Hepatocyte (in vitro differentiated cells): Measurements from ENCODE around the gene KRT80. TPM values are rescaled to one million over a fixed set of nuclear protein-coding genes. Genes with fewer than 3 reads are reported as not detected.

Experiments used
- DNase-seq: peaks from one replicate; pipeline ENCODE4 v3.0.0-alpha.2; 2016; ENCODE audit warnings: low spot score
- H2AFZ ChIP-seq: fragments of 200-600 bp; sonication (generic); 2 replicates; pipeline ENCODE4 v1.6.0; 2016; ENCODE audit warnings: antibody characterized with exemption, mild to moderate bottlenecking
- H3K27ac ChIP-seq: fragments of 200-600 bp; sonication (generic); 2 replicates; pipeline ENCODE4 v1.5.1; 2016; ENCODE audit warnings: mild to moderate bottlenecking
- H3K27me3 ChIP-seq: fragments of 200-600 bp; sonication (generic); 2 replicates; pipeline ENCODE4 v1.6.1; 2016
- H3K36me3 ChIP-seq: fragments of 200-600 bp; sonication (generic); replicated peaks from 2 replicates; pipeline ENCODE4 v1.5.1; 2016; ENCODE audit warnings: low read depth; ENCODE audit not compliant: insufficient read depth
- H3K4me1 ChIP-seq: fragments of 200-600 bp; sonication (generic); 2 replicates; pipeline ENCODE4 v1.5.1; 2016; ENCODE audit warnings: mild to moderate bottlenecking, moderate library complexity; ENCODE audit not compliant: insufficient read depth
- H3K4me2 ChIP-seq: fragments of 200-600 bp; sonication (generic); 2 replicates; pipeline ENCODE4 v1.6.0; 2016
- H3K4me3 ChIP-seq: fragments of 200-600 bp; sonication (generic); 2 replicates; pipeline ENCODE4 v1.5.1; 2016; ENCODE audit warnings: mild to moderate bottlenecking
- H3K79me2 ChIP-seq: fragments of 200-600 bp; sonication (generic); 2 replicates; pipeline ENCODE4 v1.6.0; 2017; ENCODE audit warnings: mild to moderate bottlenecking
- H3K9me2 ChIP-seq: fragments of 200-600 bp; sonication (generic); replicated peaks from 2 replicates; pipeline ENCODE4 v1.6.0; 2017; ENCODE audit warnings: mild to moderate bottlenecking; ENCODE audit not compliant: insufficient read depth
- H3K9me3 ChIP-seq: fragments of 200-600 bp; sonication (generic); 2 replicates; pipeline ENCODE4 v1.5.1; 2016; ENCODE audit warnings: low read depth, mild to moderate bottlenecking
- H4K20me1 ChIP-seq: fragments of 200-600 bp; sonication (generic); 2 replicates; pipeline ENCODE4 v1.6.0; 2016; ENCODE audit warnings: mild to moderate bottlenecking; ENCODE audit not compliant: insufficient read depth, poor library complexity, severe bottlenecking
- CTCF ChIP-seq: fragments of 200-600 bp; sonication (generic); IDR thresholded peaks from 2 replicates; pipeline ENCODE4 v1.5.1; 2016; ENCODE audit warnings: antibody characterized with exemption, mild to moderate bottlenecking; ENCODE audit not compliant: poor library complexity
- EZH2 ChIP-seq: fragments of 200-600 bp; sonication (generic); IDR thresholded peaks from 2 replicates; pipeline ENCODE4 v1.6.1; 2016; ENCODE audit warnings: antibody characterized with exemption, mild to moderate bottlenecking, borderline replicate concordance
- EZH2phosphoT487 ChIP-seq: fragments of 200-600 bp; sonication (generic); IDR thresholded peaks from one replicate; pipeline ENCODE4 v1.6.1; 2018; ENCODE audit warnings: antibody characterized with exemption, mild to moderate bottlenecking, low read depth, moderate library complexity; ENCODE audit not compliant: unreplicated experiment, severe bottlenecking
- WGBS: methylation state at CpG from one replicate; pipeline ENCODE4 v1.1.6; 2016; ENCODE audit warnings: low lambda C conversion rate; ENCODE audit errors: missing lambda C conversion rate; 5-methylcytosine and 5-hydroxymethylcytosine counted together
- polyA plus RNA-seq: library from polyadenylated mRNA; unstranded; fragments of >200 nt; fragmentation: Nextera tagmentation; extraction: Ambion mirVana; gene quantifications from 2 replicates; pipeline ENCODE4 v1.2.1, GENCODE V29; 2016
- total RNA-seq: library from RNA; depleted of rRNA; stranded (reverse); fragments of >200 nt; gene quantifications from 2 replicates; pipeline ENCODE4 v1.2.3, GENCODE V29; 2014

KRT80 gene
- total and polyA plus RNA-seq, 2 experiments from 2014 or later, result 0.77 to 1.2 TPM

- no peak overlapping the region for H3K4me3 ChIP-seq
- H3K79me2 ChIP-seq, result no peaks in the 10 kb centered on the region
- H3K4me2 ChIP-seq, result no peak overlapping the region
- H3K9me3 ChIP-seq, result no peaks in the 10 kb centered on the region
- TF ChIP-seq EZH2 (no peak), EZH2phosphoT487 (no peak), CTCF (peak; percentile 87)
- H3K4me1 ChIP-seq, result peaks cover 8% of the 10 kb centered on the region
- H3K9me2 ChIP-seq, result no peaks in the 10 kb centered on the region
- no peaks in the 10 kb centered on the region for H3K27me3 ChIP-seq
- no peak overlapping the region for H3K27ac ChIP-seq
- WGBS, result 39% methylated on average over 13 of the region's 13 CpGs
- no peak overlapping the region for H2AFZ ChIP-seq
- no peaks in the 10 kb centered on the region for H4K20me1 ChIP-seq
- H3K36me3 ChIP-seq, result no peaks in the 10 kb centered on the region
- DNase-seq, result peak; percentile 89
Observed at GRCh38 chr12:52213564-52214420, 22.0 kb upstream of the KRT80 start.

GRCh38 chr12:52212701-52213563 lies 21.1 kb upstream of the KRT80 start:
- Histone ChIP-seq H3K4me1 (peaks cover 8% of the 10 kb centered on the region), H3K9me3 (no peaks in the 10 kb centered on the region), H3K79me2 (no peaks in the 10 kb centered on the region), H3K9me2 (no peaks in the 10 kb centered on the region), H3K36me3 (no peaks in the 10 kb centered on the region), H4K20me1 (no peaks in the 10 kb centered on the region), H3K27ac (no peak overlapping the region), H2AFZ (no peak overlapping the region), H3K4me3 (no peak overlapping the region), H3K4me2 (no peak overlapping the region), H3K27me3 (no peaks in the 10 kb centered on the region)
- no peak for DNase-seq
- WGBS, result 87% methylated on average over 13 of the region's 13 CpGs
- TF ChIP-seq EZH2phosphoT487, result no peak
- TF ChIP-seq CTCF, result no peak
- TF ChIP-seq EZH2, result no peak

DNA sequence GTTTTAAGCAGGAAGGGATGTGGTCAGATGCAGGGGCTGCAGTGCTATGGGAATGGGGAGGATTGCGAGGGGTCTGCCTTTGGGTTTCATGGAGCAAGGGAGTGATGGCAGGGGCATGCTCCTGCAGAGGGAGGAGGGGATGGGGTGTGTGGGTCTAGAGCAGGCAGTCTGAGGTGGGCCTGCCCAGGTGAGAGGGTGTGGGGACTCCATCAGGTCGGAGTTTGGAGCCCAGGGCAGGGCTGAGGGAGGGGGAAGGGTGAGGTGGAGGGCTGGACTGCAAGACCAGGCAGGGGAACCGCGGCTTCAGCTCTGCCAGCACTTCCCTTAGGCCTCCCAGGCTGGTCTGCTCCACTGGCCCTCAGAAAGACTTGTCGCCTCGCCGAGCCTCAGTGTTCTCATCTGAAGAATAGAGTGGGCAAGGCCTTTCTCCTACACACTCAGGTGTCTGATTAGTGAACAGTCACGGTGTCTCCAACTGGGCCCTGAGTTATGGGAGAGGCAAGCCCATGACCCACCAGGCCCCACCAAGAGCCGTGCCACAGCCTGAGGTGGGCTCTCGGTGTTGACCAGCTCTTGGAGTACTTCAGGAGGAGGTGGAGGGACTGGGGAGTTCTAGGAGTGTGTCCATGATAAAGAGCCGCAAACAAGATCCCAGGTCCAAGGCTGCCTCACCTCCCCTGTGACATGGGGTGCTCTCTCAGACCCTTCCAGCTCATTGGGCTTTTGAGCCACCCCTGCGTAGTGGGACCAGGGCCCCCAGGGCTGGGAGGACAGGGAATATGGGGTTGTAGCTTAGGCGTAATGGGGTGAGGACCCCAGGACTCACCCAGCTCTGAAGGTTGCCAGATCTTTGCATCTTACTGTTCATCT lies 20.1 kb upstream of the KRT80 start:
- Histone ChIP-seq H4K20me1 (no peaks in the 10 kb centered on the region), H2AFZ (no peak overlapping the region), H3K79me2 (no peaks in the 10 kb centered on the region), H3K4me2 (no peak overlapping the region), H3K27me3 (no peaks in the 10 kb centered on the region), H3K4me3 (no peak overlapping the region), H3K9me2 (no peaks in the 10 kb centered on the region), H3K36me3 (no peaks in the 10 kb centered on the region), H3K27ac (no peak overlapping the region), H3K4me1 (peaks cover 8% of the 10 kb centered on the region), H3K9me3 (no peaks in the 10 kb centered on the region)
- WGBS, result 84% methylated on average over 13 of the region's 13 CpGs
- no peak for DNase-seq
- no peak for TF ChIP-seq EZH2
- no peak for TF ChIP-seq EZH2phosphoT487
- TF ChIP-seq CTCF, result no peak
